ENCODE data around the gene RIN3.

The RIN3 gene

GRCh38 chr14:92540472-92541048 lies 27.0 kb downstream of the RIN3 start:
- DNase-seq (ENCODE audit: low read depth) = peak; percentile 33
- TF ChIP-seq MAX (IDR thresholded peaks at IDR 0.05; ENCODE audit: low read depth, low read length) (no peak), CTCF (IDR thresholded peaks at IDR 0.05; ENCODE audit: low read depth, low read length) (no peak), POLR2A (IDR thresholded peaks at IDR 0.05; ENCODE audit: extremely low read depth, insufficient read length) (no peak), MYC (IDR thresholded peaks at IDR 0.05; ENCODE audit: low read depth, low read length) (no peak)
- H3K4me3 ChIP-seq (ENCODE audit: low read depth, low read length) = no peak overlapping the region

GRCh38 chr14:92542766-92543554 lies 29.4 kb downstream of the RIN3 start:
- no peak for TF ChIP-seq CTCF (IDR thresholded peaks at IDR 0.05; ENCODE audit: low read depth, low read length)
- no peak for TF ChIP-seq MYC (IDR thresholded peaks at IDR 0.05; ENCODE audit: low read depth, low read length)
- no peak for TF ChIP-seq MAX (IDR thresholded peaks at IDR 0.05; ENCODE audit: low read depth, low read length)
- no peak for TF ChIP-seq POLR2A (IDR thresholded peaks at IDR 0.05; ENCODE audit: extremely low read depth, insufficient read length)
- no peak overlapping the region for H3K4me3 ChIP-seq (ENCODE audit: low read depth, low read length)
- peak; percentile 31 for DNase-seq (ENCODE audit: low read depth)

- TF ChIP-seq MAX (IDR thresholded peaks at IDR 0.05; ENCODE audit: low read depth, low read length) (no peak), MYC (IDR thresholded peaks at IDR 0.05; ENCODE audit: low read depth, low read length) (no peak), POLR2A (IDR thresholded peaks at IDR 0.05; ENCODE audit: extremely low read depth, insufficient read length) (no peak), CTCF (IDR thresholded peaks at IDR 0.05; ENCODE audit: low read depth, low read length) (no peak)
- no peak for DNase-seq (ENCODE audit: low read depth)
- H3K4me3 ChIP-seq (ENCODE audit: low read depth, low read length) = no peak overlapping the region
Observed at GRCh38 chr14:92544051-92544720, 30.6 kb downstream of the RIN3 start.

GRCh38 chr14:92546347-92547053 lies 32.9 kb downstream of the RIN3 start:
- no peak overlapping the region for H3K4me3 ChIP-seq (ENCODE audit: low read depth, low read length)
- no peak for TF ChIP-seq MAX (IDR thresholded peaks at IDR 0.05; ENCODE audit: low read depth, low read length)
- no peak for TF ChIP-seq MYC (IDR thresholded peaks at IDR 0.05; ENCODE audit: low read depth, low read length)

GRCh38 chr14:92549105-92549858 lies 35.7 kb downstream of the RIN3 start:
- H3K4me3 ChIP-seq (ENCODE audit: low read depth, low read length) = no peak overlapping the region
- TF ChIP-seq MAX (IDR thresholded peaks at IDR 0.05; ENCODE audit: low read depth, low read length) = no peak
- no peak for TF ChIP-seq POLR2A (IDR thresholded peaks at IDR 0.05; ENCODE audit: extremely low read depth, insufficient read length)
- TF ChIP-seq MYC (IDR thresholded peaks at IDR 0.05; ENCODE audit: low read depth, low read length) = no peak
- no peak for TF ChIP-seq CTCF (IDR thresholded peaks at IDR 0.05; ENCODE audit: low read depth, low read length)
- no peak for DNase-seq (ENCODE audit: low read depth)

More at GRCh38 chr14:92546347-92547053, 32.9 kb downstream of the RIN3 start:
- DNase-seq (ENCODE audit: low read depth) = peak; percentile 40

Measured in NB4 (cell line).